ENCODE measurements around the gene ATG4C.

Gene ATG4C

GRCh38 chr1:62840555-62840954 lies 56.6 kb downstream of the ATG4C start:
- peak; percentile 11 for DNase-seq (ENCODE audit: low spot score)

- DNase-seq (ENCODE audit: low spot score) = peak; percentile 89
Measured at GRCh38 chr1:62841587-62842169, 57.7 kb downstream of the ATG4C start.

DNA sequence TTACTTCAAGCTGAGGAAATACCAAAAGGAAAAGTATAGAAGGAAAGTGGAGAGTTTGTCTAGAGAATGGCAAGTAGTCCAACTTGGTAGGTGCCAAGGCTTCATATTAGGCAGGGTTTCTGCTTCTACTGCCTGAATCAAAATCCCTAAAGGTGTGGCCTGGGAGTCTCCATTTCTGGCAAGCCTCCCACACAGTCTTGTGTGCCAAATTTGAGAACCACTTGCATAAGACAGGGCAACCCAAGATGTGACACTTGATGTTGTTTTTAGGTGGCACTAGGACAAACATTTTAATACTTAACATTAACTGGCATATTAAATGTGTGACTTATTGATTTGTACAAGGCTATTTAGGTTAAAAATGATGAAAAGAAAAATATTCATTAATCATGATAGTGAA lies 60.1 kb downstream of the ATG4C start:
- no peak for DNase-seq (ENCODE audit: low spot score)

- no peak for DNase-seq (ENCODE audit: low spot score)
Measured at GRCh38 chr1:62849031-62849430, 65.1 kb downstream of the ATG4C start.

DNA sequence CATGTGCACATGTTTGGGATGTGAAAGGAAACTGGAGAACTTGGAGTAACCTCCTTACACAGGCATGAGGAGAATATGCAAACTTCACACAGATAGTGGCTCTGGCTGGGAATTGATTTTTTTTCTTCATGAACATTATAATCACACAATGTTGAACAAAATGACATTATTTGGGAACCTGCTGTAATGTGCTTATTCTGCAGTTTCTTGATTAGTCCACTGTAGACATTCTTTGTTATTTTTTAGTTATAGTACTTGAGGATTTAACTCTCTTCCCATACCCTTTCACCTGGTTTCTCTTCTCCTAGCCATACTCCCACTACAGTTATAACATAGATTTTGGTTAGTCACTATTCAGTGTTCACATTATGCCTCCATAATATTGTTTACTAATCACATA lies 68.3 kb downstream of the ATG4C start:
- DNase-seq (ENCODE audit: low spot score) = no peak

DNA sequence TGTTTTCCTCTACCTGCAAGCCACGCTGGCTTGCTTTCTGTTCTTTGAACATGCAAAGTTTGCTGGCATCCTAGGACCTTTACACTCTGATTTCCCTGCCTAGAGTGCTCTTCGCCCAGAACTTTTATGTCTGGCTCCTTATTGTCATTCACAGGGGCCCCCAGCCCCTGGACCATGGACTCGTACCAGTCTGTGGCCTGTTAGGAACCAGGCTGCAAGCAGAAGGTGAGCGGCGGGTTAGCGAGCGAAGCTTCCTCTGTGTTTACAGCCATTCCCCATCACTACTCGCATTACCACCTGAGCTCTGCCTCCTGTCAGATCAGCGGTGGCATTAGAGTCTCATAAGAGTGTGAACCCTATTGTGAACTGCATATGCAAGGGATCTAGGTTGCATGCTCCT lies 73.0 kb downstream of the ATG4C start:
- DNase-seq (ENCODE audit: low spot score) = no peak

GRCh38 chr1:62869217-62869754 lies 85.4 kb downstream of the ATG4C start:
- DNase-seq (ENCODE audit: low spot score) = no peak

DNA sequence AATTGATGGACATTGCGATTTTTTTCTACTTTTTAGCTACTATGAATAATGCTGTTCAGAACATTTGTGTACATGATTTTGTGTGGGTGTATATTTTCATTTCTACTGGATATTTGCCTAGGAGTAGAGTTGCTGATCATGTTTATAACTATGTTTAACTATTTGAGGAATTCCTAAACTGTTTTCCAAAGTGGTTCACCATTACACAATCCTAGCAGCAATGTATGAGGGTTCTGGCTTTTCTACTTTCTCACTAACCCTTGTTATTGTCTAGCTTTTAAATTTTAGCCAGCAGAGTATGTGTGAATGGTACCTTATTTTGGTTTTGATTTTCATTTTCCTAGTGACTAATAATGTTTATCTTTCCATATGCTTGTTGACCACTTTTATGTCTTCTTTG lies 86.2 kb downstream of the ATG4C start:
- DNase-seq (ENCODE audit: low spot score) = no peak

- no peak for DNase-seq (ENCODE audit: low spot score)
Measured at GRCh38 chr1:62875676-62876075, 91.7 kb downstream of the ATG4C start.

DNA sequence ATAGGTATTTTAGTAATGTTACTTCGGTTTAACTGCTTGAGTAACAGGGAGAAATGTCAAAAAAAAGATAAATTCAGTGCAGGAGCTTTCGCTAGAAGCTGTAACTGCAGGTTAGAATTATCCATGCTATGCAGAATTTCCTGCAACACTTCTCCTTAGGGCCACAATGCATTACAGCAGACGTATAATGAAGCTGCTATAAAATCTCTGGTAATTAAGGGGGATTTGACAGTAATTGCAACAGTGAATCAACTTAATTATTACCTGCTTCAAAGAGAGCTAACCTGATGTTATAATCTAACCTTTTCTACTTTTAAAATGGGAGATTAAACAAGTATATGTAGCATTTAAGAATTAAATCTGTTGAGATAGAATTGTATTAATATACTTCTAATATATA lies 92.6 kb downstream of the ATG4C start:
- DNase-seq (ENCODE audit: low spot score) = no peak

DNA sequence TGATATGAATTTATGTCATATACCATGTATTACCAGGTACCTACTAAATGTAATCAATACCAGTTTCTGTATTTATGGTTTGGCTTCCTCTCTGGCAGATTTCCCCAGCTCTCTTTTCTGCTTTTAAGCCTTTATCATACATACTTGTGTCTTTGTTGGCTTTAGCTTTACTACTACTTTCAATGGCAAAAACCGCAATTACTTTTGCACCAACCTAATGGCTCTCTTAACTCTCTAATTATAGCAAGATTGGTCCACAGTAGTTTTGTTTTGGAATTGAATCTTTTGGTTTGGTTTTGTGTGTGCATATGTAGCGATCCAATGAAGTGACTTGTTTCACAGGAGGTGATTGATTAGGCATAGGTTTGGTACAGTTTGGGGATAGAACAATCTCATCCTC lies 93.6 kb downstream of the ATG4C start:
- no peak for DNase-seq (ENCODE audit: low spot score)

DNA sequence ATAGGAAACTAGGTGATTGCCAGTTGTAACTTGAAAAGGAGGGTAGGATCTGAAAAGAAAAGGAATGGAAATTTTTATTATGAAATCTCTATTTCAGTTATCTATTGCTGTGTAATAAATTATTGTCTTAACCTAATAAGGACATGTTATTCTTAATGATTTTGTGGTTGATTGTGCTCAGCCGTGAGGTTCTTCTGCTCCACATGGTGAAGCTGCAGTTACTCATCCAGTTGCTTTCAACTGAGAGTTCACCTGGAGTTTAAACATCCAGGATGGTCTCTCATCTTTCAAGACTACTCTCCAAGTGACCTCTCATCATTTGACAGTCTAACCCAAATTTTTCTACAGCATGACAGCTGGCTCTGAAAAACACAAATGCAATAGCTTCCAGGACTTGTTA lies 96.0 kb downstream of the ATG4C start:
- DNase-seq (ENCODE audit: low spot score) = no peak

DNA sequence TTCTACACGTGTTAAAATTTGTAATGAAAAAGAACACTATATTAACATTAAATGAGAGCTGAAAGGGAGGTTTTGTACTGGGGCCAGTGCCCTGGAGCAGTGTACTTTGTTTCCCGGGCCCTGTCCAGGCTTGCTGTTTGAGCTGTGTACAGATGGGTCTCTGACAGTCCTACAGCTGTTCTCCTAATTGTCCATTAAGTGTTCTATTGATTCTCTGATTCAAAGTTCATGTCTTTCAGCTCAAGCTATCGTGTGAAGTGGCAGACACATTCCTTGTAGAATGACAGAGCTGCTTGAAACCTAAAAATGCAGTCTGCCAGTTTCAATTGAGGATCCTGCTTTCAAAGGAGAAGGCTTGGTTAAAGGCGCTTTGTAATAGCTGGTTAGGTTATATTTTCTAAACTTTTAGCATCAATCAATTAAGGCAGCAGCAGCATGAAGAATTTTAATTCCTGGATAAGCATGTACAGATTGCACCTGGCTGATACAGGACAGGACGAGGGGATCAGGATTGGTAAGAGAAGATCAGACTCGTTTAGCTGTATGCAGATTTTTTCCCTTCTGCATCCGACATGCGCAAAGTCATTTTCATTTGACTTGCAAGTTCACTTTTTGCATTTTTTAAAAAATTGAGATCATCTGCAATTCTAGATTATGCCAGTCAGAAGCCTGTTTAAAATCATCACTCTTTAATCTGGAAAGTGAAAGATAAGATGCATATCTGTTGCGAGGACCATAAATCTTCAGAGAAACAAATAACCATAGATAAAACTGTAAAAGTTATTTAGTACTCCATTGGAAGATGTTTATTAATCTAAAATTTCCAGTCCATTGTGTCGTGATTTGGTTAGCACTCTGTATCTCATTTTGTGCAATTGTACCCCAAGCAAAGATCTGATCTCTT lies 98.5 kb downstream of the ATG4C start:
- no peak for DNase-seq (ENCODE audit: low spot score)

DNA sequence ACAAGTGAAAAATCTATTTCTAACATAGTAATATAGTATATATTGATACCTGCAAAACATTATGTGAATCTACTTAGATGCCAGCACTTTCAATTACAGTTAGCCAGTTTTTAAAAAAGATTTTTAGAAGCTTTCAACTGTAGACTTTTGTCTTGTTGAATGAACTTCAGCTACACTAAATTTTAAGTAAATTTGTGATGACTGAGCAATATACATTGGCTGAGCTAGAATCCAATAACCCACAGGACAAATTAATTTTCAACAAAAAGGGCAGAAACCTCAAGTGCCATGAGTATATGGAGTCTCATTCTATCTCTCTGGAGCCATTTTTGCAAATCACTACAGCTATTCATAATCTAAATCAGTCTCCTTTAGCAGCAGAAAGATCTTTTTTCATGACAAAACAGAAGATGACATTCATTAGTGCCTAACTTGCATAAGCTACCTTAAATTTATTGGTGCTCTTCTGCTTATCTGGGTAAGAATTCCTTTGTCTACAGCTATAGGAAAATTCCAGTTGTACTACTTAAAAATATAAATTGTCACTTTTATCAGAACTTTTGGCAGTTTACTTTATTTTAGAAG lies 100.3 kb downstream of the ATG4C start:
- no peak for DNase-seq (ENCODE audit: low spot score)

DNA sequence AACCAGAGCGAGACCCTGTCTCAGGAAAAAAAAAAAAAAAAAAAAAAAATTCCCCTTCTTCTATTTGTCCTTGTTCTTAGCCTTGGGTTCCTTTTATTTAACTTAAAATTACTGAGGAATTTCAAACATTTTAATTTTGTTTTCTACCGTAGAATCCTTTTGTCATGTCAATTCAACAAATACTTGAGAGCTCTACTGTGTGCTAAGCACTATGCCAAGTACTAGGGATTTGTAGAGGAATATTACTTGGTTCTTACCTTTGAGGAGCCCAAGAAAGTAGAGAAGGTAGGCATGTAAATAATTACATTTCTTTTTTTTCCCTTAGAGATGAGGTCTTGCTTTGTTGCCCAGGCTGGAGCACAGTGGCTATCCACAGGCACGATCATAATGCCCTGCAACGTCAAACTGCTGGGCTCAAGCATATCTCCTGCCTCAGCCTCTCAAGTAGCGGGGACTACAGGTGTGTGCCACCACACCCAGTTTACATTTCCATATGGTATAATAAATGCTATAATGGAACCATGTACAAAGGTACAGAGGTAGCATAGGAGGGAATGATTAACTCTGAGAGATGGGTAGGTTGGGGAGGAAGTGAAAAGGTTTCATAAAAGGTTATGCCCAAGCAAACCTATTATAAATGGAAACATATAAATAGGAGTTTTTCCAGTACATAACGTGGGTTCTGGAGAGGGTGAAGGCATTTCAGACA lies 104.0 kb downstream of the ATG4C start:
- DNase-seq (ENCODE audit: low spot score) = no peak

GRCh38 chr1:62891956-62892562 lies 108.1 kb downstream of the ATG4C start:
- DNase-seq (ENCODE audit: low spot score) = no peak

- no peak for DNase-seq (ENCODE audit: low spot score)
Measured at GRCh38 chr1:62897788-62898187, 113.9 kb downstream of the ATG4C start.

GRCh38 chr1:62900566-62900965 lies 116.6 kb downstream of the ATG4C start:
- no peak for DNase-seq (ENCODE audit: low spot score)

DNA sequence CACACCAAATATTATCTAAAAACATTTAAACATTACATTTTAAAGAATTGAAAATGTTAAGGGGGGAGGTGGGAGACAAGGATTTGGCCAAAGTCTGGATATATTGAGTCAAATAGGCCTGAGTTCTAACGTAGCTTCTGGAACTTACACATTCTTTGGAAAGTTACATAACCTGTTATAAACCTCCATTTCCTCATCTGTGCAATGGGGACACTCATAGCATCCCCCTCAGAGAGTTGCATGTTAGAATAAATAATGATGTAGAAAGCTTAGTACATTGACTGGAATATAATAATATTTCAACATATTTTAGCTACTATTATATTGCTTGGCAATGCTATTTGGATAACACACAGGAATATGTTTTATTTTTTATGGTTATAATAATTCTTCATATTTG lies 117.7 kb downstream of the ATG4C start:
- DNase-seq (ENCODE audit: low spot score) = no peak

- DNase-seq (ENCODE audit: low spot score) = no peak
Measured at GRCh38 chr1:62903522-62903921, 119.6 kb downstream of the ATG4C start.

DNA sequence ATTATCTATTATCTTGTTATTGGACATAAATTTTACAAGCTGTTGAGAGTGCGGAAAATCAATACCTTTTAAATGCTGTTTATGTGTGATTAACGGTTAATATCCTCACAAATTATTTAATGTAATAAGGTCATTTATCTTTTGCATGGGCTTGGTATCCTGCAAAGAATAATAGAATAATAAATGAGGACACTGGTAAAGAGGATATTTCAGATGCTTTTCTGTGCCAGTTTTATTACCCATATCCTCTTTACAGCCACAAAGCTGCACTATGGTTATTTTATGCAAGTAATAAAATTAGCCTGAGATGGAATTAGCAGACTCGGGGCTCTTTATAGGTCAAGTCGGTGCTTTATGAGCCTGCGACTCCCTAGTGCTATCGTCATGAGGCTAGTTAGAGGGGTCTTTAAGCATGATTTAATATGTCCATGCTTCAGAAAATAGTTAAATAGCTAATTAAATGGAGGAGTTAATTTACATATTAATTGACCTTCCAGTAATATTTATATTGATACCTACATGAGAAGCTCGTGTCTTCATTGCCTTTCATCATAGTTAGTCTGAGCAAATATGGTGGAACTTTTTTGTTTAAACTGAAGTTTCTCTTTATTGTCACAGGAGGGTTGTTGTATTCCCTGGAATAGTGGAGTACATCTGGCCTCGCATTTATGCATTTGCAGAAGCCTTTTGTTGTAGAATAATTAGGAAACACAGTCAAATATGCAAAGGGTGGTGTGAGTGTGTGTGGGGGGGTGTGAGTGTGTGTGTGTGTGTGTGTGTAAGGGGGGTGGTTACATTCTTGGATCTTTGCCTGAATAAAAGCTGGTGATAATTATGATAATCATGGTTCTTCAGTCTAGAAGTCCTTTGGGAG lies 120.3 kb downstream of the ATG4C start:
- no peak for DNase-seq (ENCODE audit: low spot score)

All from Ammon's horn (tissue), 1 donor.